KG1 (cell line): Measurements from ENCODE around the gene SPATA31E1.

Experiments
- DNase-seq: peaks from one replicate; lab custom pipeline; 2025; lab: John Stamatoyannopoulos, UW

Gene SPATA31E1

DNA sequence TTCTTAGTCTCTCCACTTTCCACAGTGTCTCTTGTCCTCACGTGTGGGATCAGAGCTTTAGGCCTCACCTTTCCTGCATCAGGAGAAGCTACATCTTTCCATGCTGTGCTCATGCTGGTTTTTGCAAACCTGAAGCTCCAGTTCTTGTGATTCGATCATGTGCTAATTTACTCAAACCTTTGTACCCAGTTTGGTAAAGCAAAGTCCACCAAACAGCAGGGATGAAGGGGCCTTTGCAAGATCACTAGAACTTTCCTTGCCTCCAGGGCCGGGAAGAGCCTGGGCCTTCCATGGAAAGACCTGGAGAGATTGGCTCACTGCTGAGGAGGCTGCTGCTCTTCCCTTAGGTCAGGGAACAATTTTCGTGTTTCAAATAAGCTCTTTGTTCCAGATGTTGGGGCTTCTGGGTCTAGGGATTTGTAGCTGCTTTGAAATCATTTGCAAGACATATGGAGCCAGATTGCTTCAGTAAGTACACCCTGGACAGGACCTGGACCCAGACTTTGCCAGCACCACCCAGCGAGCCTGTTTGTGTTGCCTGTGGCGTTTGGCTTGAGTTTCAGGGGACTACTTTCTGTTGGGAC, 18.7 kb upstream of the SPATA31E1 start:
- DNase-seq: no peak

DNA sequence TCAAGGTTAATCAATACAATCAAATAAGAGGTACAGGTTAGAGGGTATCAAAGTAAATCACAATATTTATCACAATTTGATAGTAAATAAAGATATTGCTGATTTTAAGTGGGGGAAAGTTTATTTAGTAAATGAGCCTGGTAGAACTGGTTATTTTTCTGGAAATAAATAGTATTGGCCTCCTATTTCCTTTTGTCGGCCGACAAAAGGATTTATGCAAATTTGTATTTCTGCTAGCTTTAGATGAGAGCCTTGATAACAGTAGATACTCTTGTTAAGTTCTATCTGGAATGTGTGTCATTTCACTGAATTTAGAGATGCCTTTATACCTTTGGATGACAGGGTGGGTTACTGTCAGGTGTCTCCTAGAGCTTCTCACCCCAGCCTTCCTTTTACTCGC, 17.8 kb upstream of the SPATA31E1 start:
- DNase-seq: no peak

DNA sequence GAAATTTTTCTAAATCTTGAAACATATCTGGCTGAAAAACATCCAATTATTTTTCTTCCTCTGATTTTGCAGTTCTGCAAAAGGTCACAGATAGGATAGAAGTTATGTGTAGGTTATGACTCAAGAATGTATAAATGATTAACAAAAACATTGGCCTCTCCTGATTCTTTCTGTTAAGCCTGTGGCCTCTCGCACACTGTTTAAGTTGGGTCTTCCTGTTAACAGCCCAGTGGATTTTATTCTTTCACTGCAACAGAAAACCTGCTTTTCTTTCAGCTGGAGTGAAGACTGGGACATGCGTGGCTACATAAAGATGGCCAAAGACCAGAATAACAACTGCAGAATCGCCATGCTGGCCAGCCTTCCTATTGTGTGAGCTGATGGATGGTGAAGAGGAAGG, 17.1 kb upstream of the SPATA31E1 start:
- no peak for DNase-seq

DNA sequence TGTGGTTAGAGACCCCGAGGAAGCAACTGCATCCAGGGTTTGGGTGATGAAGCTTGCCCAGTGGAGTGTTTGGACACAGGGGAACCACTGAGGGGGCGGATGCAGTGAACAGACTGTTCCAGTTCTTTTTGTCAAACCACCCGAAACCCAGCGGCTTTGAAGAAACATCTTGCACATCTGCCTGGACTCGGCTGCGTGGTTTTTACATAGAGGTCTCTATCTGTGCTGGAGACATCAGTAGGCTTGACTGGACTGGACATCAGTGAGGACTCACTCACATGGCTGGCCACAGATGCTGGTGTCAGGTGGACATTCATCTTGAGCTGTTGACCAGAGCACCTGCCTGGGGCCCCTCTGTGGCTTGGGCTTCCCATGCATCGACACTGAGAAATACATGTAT, 15.3 kb upstream of the SPATA31E1 start:
- DNase-seq: no peak

DNA sequence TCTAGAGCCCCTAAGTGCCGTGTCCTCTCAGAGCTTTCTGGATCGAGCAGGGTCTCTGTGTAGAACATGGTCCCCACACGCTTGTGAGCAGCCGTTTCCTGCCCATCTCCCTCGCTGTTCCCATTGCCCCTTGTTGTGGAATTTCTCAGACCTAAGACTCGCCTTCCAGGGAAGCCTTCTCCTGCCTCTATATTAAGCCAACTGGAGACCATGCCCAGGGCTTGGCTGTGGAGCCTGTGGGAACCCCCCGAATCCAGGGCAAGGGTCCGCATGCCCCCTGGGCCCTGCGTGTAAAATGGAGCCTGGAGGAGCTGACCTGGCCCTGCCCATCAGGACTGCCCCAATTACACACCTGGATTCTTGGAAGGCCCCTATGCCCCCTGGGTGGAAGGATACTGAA, 14.5 kb upstream of the SPATA31E1 start:
- DNase-seq: no peak

DNA sequence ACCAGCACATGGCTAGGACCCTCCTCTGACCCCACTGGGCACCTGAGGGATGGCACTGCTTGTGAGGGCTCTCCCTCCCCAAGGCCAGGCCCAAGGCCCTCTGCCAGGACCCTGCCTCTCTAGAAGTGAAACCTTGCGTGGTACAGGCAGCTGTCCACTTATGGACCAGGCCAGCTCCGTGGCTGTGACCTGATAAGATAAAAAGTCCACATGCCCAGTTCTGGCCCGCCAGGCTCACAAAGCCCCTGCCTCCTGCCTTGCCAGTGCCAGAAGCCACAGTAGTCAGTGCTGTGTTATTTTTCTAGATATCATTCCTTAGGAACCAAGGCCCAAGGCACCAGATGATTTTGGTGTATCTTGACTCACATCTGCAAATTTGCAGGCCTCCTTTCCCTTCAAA, 14.0 kb upstream of the SPATA31E1 start:
- no peak for DNase-seq

DNA sequence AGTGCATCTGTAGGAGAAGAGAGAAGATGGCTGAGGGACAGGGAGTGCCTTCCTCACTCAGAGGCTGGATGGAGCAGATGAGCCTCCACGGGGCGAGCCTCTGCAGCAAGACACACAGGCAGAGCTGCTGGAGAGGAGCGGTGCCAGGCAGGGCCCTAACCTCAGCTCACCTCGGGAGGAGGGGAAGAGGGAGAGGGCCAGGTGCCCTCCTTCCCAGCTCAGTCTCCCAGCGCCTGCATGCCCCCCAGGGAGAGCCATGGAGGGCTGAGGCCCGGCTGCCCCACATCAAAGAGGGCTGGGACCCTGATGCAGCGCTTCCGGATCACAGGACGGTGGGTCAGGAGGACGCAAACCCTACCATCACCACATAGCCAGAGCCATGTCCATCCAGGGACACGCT, 13.6 kb upstream of the SPATA31E1 start:
- DNase-seq: no peak

DNA sequence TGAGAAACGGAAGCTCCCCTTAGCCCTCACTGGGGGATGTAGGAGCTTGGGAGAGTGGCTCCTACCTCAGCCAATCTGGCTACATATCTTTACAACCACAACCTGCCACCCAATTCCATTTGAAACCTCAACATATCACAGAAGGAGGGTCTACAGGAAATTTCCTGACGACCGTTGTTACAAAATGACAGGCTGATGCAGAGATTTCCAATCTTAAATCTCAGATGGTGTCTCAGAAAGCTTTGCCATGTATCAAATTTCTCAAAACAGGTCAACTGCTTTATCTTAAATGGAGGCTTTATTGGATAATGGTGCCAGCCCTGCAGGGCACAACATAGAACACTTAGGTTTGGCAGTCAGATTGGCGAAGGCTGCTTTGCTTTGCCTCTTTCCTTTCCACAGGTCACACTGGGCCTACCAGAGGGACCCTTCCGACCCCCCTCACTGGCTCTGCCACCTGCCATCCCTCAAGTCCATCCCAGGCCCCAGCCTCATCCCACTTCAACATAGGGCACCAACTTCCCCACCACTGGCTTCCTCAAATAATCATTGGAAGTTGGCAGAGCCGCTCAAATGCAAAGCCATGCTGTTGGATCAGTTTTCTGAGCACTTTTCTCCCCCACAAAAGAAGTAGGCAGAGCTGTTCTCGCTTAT, 11.1 kb upstream of the SPATA31E1 start:
- DNase-seq: no peak

DNA sequence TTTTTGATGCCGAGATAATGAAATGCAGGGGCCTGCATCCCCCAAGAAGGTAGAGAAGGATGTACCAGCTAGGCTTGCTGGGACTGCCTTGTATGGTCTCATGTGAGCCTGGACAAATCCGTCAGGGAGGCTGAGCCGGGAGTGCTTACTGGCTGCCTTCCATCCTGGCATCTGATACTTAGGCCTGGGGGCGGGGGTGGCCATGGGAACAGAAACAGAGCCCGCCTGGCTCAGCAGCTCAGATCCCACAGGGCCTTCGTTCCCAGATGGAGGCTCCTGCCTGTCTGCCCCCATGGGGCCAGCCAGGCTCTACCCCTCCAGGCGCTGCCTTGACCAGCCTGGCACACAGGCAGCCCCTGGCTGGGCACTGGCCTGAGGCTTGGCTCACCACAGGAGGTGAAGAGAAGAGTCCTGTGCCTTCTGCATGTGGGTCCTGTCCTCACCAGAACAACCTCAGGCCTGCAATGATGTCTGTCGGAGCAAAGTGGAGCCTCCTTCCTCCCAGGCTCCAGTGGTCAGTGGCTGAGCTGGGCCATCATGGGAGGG, 10.5 kb upstream of the SPATA31E1 start:
- no peak for DNase-seq

DNA sequence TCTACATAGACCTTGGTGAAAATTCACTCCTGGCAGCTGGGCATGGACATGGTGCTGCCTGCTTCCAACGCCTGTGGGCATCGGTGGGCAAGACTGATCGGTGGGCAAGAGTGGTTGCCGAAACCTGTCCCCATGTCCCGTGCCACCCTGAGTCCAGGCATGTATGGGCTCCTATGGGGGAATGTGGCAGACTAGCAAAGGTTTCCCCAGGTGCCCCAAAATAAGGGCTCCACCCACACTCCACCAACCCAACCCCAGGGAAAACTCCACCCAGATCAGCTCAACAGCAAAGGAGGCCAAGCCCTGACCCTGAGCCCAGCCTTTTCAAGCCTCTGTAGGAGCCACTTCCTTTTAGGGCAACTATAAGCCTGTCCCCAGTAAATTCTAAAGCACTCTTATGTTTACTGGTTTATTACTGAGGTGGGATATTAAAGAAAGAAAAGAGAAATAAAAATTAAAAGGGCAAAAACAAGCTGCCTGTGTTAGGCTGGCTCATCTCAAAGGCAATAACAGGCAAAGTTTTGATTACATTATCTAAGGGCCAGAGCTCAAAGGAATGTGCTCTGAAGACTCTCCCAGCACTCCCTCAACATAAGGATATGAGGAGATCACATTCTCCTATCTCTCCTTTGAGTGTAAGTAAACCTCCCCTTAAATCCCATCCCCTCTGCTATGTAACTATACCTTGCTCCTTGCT, 8.9 kb upstream of the SPATA31E1 start:
- DNase-seq: no peak

DNA sequence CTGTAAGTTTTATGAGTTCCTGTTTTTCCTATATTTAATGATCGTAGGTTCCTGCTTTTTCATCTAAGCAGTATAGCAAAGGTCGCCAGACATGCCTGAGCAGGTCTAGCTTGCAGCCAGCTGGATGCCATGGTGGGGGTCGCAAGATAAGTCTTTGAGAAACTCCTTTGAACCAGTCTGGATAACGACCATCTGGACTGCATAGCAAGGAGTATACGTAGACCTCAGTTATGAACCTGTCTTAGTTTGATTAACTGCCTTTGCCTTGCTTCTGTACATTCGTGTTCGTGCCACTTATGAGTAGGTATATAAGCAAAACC, 8.4 kb upstream of the SPATA31E1 start:
- DNase-seq: no peak

DNA sequence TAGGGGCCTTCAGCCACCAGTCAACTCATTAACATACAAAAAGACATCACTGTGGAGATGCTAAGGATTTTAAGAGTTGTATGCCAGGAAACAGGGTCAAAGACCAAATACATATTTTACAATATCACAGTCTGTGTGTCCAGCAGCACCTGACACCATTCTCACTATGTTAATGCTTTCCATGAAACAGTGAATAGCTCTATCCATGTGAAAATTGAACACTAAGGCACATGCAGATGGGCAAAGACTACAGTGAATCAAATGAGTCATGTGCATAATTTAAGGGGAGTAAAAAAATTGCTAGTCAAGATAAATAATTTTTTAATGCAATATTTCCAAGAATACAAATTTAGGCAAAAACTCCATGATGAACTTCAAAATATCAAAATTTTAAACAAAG, 7.6 kb upstream of the SPATA31E1 start:
- DNase-seq: no peak

DNA sequence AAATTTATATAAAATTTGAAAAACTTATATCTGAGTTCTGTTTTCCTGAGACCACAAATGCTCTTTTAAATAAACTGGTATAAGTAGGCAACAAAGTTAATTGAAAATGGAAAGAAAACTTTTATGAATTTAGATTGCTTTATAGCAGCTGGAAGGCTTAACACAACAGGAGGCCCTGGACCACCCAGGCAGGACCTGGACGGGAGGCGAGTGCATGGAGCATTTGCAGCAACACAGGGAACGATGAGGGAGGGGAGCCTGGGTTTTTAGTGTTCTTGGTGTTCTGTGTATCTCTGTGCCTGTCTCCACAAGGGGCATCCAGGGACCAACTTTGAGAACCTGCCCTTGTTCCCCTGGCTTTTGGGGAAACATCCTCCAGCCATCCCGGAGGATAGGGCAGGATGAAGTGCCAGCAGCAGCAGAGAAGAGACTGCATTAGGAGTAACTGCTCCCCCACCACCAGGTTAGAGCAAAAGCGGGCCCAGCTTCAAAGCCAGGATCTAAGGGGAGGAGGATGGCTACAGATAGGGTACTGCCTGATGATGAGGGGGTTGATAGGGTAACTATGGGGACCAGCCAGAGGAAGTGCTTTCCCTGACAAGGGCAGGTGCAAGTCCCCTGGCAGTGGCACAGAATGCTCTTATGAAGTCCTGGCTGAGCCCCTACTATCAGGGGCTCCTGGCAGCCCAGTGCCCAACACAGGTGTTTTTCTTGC, 6.7 kb upstream of the SPATA31E1 start:
- DNase-seq: no peak

DNA sequence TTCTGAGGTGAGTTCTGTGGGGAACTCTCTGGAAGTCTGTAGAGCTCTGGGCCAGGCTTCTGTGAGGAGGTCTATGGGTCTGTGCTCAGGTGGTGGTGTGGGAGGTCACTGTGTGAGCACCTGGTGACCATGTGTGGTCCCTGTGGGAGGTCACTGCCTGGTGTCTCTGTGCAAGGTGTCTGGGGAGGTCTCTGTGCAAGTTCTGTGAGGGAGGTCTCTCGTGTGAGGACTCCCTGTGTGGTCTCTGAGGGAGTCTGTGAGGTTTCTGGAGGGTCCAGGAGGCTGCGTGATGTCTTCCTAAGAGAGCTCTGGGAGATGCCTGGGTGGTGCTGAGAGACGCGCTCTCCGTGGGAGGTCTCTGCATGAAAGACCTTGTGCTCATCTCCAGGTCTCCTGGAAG, 6.0 kb upstream of the SPATA31E1 start:
- DNase-seq: no peak

DNA sequence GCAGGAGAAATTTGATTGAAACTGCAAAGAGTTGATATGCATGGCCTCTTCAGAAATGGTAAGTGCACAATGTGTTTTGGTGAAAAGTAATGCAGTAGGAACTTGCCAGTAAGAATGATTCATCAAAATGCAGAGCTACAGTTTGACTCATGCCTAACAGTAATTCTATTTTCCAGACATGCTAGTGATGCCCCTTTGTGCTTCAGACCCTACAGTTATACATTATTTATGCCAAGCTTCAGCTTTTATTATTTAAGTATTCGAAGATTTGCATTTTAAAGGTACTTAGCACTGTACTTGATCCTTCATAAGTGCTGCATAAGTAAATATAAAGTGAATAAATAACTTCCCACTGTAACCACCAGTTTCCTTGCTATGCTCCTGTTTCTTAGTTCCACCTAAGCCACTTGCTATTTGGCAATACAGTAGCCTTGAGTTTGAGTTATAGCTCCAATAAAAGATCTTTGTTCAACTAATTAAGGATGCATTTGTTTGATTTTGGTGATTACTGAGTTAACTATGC, 3.6 kb upstream of the SPATA31E1 start:
- DNase-seq: no peak

DNA sequence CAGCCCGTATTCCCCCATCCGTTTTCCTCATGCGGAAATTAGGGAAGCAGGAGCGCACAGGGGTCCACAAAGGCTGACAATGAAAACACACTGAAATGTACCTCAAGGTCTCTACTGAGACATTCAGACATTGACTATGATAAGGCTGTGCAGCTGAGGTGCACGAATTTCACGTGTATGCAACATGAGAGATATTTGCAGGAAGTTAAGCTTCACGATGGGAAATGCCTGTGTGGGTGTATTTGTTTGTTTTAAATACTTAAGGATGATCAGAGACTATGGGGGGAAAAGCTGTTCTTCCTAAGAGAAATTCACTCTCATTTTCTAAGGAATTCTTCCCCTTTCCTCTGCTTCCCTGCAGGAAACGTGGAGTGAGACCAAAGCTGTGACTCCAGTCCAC, 2.6 kb upstream of the SPATA31E1 start:
- DNase-seq: no peak

DNA sequence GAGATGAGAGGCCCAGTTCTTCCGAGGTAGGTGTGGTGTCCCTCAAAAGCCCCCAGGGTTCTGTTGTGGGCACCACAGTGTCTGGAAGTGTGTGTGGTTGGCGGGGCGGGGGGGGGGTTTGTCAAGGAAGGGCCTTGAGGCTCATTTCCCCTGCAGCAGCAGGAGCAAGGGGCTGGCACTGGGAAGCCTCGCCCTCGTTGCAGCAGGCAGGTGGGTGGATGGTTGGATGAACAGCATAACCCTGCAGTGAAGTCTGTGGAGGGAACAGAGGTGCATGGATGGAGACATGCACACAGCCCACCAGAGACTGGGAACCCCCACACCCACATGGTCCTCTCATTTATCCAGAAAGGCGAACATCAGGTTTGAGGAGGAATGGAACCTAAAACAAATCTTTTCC, 2.0 kb upstream of the SPATA31E1 start:
- DNase-seq: no peak

DNA sequence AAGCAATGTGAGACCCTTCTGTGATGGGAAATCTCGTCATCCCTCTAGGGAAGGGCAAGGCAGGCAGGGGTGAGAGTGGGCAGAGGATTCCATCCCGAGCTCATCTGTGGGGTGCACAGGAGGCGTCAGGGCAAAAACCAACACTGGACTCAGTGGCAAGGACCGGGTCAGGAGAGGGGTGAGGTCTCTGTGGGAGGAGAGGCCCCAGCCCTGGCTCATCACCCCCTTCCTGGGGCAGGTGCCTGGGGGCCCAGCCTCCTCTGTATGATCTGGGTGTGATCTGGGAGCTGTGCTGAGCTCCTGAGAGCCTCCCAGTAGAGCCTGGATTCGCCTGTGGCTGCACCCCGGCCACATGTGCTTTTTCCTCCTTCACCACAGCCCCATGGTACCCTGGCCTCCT, 597 bp downstream of the SPATA31E1 start:
- no peak for DNase-seq

DNA sequence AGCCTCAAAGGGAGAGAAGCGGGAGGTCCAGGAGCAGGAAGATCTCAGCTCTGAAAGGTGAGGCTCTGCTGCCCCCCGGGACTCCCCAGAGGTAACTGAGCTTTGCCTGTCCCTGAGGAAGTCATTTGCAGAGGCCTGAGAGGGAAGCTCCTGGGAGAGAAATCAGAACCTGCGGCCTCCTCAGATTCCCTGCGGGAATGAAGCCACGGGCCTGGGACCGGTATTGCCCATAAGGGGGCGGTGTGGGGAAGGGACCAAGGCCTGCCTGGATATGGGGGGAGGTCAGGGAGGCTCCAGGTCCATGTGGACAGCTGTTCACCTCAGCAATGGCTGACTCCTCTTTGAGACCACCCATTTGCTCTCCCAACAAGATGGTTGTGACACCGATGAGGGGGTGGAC, 1.3 kb downstream of the SPATA31E1 start:
- no peak for DNase-seq

DNA sequence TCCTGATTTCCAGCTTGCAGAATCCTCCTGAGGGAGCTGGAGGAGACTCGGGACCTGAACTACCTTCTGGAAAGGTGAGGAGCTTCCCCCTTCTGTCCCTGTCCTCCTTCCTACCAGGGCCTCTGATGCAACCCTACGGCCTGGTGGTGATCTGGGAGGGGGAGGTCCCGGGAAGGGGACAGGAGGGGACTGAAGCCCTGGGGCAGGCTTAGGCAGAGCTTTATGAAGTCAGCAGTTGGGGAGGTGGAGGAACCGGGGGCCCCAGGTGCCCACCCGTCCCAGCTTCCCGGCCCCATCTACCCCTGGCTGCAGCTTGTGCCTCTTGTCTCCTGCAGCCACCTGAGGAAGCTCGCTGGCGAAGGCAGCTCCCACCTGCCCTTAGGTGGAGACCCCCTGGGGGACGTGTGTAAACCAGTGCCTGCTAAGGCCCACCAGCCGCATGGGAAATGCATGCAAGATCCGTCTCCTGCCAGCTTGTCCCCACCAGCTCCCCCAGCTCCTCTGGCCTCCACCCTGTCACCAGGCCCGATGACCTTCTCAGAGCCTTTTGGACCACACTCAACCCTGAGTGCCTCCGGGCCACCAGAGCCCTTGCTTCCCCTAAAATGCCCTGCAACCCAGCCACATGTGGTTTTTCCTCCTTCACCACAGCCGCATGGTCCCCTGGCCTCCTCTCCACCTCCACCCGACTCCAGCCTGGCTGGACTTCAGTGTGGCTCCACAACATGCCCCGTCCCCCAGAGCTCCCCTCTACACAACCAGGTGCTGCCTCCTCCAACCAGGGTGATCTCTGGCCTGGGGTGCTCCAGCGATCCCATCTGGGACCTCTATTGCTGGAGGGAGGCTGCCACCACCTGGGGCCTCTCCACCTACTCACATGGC, 2.1 kb downstream of the SPATA31E1 start:
- no peak for DNase-seq

DNA sequence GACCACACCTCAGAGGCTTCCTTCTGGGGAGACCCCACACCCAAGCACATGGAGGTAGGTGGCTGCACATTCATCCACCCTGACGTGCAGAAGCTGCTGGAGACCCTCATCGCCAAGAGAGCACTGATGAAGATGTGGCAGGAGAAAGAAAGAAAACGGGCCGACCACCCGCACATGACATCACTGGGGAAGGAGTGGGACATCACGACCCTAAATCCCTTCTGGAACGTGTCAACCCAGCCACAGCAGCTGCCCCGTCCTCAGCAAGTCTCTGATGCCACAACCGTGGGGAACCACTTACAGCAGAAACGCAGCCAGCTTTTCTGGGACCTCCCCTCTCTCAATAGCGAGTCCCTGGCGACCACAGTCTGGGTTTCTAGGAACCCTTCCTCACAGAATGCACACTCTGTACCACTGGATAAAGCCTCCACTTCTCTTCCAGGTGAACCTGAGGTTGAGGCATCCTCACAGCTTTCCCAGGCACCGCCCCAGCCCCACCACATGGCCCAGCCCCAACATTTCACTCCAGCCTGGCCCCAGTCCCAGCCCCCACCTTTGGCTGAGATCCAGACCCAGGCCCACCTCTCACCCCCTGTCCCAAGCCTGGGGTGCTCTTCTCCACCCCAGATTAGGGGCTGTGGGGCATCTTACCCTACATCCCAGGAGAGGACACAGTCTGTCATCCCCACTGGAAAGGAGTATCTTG, 3.0 kb downstream of the SPATA31E1 start:
- DNase-seq: no peak
